Upper lobe of left lung (tissue), 4 donors: Measurements from ENCODE around the gene VHLL.

Source experiments
- EP300 ChIP-seq, 4 donors: sonication (generic); formaldehyde crosslinking; IDR thresholded peaks; one replicate each; pipeline ENCODE4 v1.5.1; 2017; ENCODE audit warnings: antibody characterized with exemption in 4 of 4, control low read depth in 2 of 4
- POLR2A ChIP-seq, 4 donors: fragments of 450-650 bp; IDR thresholded peaks; one replicate each; pipeline ENCODE4 v1.5.1; 2016 to 2017; ENCODE audit warnings: antibody characterized with exemption in 4 of 4, mild to moderate bottlenecking in 2 of 4
- POLR2AphosphoS5 ChIP-seq, 2 donors: sonication (generic); formaldehyde crosslinking; IDR thresholded peaks; one replicate each; pipeline ENCODE4 v1.5.1; 2017; ENCODE audit warnings: antibody characterized with exemption in 2 of 2
- TF ChIP-seq, protein P1 (sequence below), 6 experiments: fragments of 450-650 bp in 4 of 6; fragments of 200-600 bp in 2 of 6; sonication (generic) in 2 of 6; IDR thresholded peaks; one replicate each; pipeline ENCODE4 v1.5.1; 2016 to 2019; ENCODE audit warnings: antibody characterized with exemption in 6 of 6

DNA sequence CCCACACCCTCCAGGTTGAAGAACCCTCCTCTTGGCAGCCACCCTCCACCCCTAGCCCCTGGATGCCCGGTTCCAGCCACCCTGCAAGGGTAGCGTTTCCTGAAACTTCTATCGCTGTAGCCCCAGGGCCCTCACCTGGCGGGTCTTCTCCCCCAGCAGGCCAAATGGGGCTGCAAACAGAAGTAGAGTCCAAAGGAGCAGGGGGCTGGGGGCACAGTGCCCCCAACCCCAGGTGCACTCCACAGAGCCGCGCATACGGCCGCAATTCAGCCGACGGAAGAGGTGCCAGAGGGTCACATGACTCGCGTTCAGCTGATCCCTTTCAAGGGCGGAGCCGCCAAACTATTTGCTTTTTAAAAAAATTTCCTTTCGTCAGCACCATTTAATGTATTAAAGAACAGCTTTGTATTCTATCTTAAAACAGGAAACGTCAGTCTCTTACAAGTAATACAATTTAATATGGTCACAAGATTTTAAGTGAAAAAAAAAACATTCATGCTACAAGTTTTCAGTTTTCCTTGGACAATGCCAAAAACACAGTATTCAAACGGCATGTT lies 3.6 kb downstream of the VHLL start, which contains the start of gene GLMP:
- TF ChIP-seq, protein P1, sequence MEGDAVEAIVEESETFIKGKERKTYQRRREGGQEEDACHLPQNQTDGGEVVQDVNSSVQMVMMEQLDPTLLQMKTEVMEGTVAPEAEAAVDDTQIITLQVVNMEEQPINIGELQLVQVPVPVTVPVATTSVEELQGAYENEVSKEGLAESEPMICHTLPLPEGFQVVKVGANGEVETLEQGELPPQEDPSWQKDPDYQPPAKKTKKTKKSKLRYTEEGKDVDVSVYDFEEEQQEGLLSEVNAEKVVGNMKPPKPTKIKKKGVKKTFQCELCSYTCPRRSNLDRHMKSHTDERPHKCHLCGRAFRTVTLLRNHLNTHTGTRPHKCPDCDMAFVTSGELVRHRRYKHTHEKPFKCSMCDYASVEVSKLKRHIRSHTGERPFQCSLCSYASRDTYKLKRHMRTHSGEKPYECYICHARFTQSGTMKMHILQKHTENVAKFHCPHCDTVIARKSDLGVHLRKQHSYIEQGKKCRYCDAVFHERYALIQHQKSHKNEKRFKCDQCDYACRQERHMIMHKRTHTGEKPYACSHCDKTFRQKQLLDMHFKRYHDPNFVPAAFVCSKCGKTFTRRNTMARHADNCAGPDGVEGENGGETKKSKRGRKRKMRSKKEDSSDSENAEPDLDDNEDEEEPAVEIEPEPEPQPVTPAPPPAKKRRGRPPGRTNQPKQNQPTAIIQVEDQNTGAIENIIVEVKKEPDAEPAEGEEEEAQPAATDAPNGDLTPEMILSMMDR (IDR thresholded peaks at IDR 0.05) = no peak
- TF ChIP-seq POLR2A (IDR thresholded peaks at IDR 0.05) = peak in 1 of 4 donors; percentile 60
- peak in 1 of 2 donors; percentile 22 for TF ChIP-seq POLR2AphosphoS5 (IDR thresholded peaks at IDR 0.05)
- TF ChIP-seq EP300 (IDR thresholded peaks at IDR 0.05) = no peak
